ENCODE data around the gene INS. TPM values are rescaled to one million over a fixed set of nuclear protein-coding genes. Genes with fewer than 3 reads are reported as not detected.

INS gene
- total and polyA plus RNA-seq, 4 donors: 1.2 to 3.3 TPM; not detected in 2

DNA sequence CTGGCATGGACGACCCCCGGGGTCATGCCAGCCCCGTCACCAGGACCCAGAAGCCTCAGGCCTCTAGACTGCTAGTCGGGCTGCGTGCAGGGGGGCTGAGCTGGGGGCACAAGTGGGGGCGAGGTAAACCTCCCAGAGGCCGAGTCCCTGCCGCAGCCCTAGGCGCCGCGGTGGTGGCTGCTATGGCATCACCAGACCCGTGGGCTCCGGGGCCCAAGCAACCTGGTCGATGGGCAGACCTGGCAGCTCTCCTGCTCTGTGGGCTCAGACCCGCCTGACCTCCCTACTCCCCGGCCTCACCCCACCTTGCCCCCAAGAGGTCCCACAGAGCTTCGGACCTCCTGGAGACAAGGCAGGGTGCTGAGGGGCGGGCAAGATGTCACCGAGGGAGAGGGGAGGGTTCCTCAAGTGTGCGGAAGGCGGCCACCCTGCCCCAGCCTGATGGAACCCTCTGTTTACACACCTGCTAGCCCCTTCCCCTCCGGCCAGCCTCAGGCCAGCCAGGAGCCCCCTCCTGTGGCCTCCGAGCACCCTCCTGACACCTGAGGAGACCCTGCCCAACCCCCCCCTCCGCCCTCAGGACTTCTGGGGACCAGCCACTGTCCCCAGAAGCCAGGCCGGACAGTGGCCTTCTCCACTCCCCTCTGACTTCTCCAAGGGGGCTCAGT lies 31.2 kb downstream of the INS start:
- TF ChIP-seq, protein P1, sequence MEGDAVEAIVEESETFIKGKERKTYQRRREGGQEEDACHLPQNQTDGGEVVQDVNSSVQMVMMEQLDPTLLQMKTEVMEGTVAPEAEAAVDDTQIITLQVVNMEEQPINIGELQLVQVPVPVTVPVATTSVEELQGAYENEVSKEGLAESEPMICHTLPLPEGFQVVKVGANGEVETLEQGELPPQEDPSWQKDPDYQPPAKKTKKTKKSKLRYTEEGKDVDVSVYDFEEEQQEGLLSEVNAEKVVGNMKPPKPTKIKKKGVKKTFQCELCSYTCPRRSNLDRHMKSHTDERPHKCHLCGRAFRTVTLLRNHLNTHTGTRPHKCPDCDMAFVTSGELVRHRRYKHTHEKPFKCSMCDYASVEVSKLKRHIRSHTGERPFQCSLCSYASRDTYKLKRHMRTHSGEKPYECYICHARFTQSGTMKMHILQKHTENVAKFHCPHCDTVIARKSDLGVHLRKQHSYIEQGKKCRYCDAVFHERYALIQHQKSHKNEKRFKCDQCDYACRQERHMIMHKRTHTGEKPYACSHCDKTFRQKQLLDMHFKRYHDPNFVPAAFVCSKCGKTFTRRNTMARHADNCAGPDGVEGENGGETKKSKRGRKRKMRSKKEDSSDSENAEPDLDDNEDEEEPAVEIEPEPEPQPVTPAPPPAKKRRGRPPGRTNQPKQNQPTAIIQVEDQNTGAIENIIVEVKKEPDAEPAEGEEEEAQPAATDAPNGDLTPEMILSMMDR (IDR thresholded peaks at IDR 0.05; ENCODE audit: control extremely low read depth, extremely low read depth): no peak
- H3K4me3 ChIP-seq: no peak overlapping the region
- DNase-seq: no peak
- 89 to 91% methylated on average over 23 to 25 of the region's 25 CpGs for WGBS, 2 donors
- peaks cover 0 to 4% (median 0%) of the 10 kb centered on the region in 4 donors for H3K36me3 ChIP-seq (ENCODE audit: control insufficient read depth in 4 of 4, insufficient read depth in 4 of 4, low read length in 4 of 4)
- peaks cover 0 to 16% (median 2%) of the 10 kb centered on the region in 3 donors for H3K27me3 ChIP-seq (ENCODE audit: control insufficient read depth in 3 of 3, insufficient read depth in 3 of 3, low read length in 2 of 3)
- no peak overlapping the region for H3K27ac ChIP-seq (ENCODE audit: low read depth in 1 of 2, low read length in 1 of 2)
- no peak overlapping the region for H3K9ac ChIP-seq (ENCODE audit: insufficient read depth in 1 of 2, low read length in 2 of 2)
- ATAC-seq (ENCODE audit: insufficient read depth, low FRiP score): no peak
- no peaks in the 10 kb centered on the region for H3K9me3 ChIP-seq (ENCODE audit: control insufficient read depth in 4 of 4, insufficient read depth in 3 of 4, low read length in 3 of 4)
- peaks cover 0 to 23% (median 6%) of the 10 kb centered on the region in 5 donors for H3K4me1 ChIP-seq (ENCODE audit: control insufficient read depth in 5 of 5, insufficient read depth in 5 of 5, low read length in 5 of 5)

DNA sequence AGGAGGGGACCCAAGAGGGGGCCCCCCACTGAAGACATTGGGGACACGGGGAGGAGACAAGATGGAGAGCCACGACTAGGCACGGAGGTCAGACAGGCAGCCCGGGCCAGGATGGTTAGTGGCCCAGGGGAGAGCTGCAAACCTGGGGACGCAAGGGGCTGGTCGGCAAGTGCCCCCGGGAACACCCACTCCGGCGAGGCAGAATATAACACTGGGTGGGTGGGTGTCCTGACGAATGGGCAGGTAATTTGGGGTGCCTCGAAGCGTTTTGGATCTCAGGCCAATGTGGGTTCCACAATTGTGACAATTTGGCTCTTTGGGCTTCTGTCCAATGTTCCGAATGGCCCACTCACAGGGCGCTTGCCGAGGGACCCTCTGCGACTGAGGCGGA lies 31.7 kb downstream of the INS start:
- WGBS, 2 donors: 92 to 93% methylated on average over 17 of the region's 17 CpGs
- H3K9me3 ChIP-seq (ENCODE audit: control insufficient read depth in 4 of 4, insufficient read depth in 3 of 4, low read length in 3 of 4): no peaks in the 10 kb centered on the region
- H3K9ac ChIP-seq (ENCODE audit: insufficient read depth in 1 of 2, low read length in 2 of 2): no peak overlapping the region
- H3K4me3 ChIP-seq: no peak overlapping the region
- no peak for ATAC-seq (ENCODE audit: insufficient read depth, low FRiP score)
- no peak for DNase-seq
- TF ChIP-seq, protein P1 (IDR thresholded peaks at IDR 0.05; ENCODE audit: control extremely low read depth, extremely low read depth): no peak
- H3K4me1 ChIP-seq (ENCODE audit: control insufficient read depth in 5 of 5, insufficient read depth in 5 of 5, low read length in 5 of 5): peaks cover 0 to 23% (median 6%) of the 10 kb centered on the region in 5 donors
- no peak overlapping the region for H3K27ac ChIP-seq (ENCODE audit: low read depth in 1 of 2, low read length in 1 of 2)
- H3K36me3 ChIP-seq (ENCODE audit: control insufficient read depth in 4 of 4, insufficient read depth in 4 of 4, low read length in 4 of 4): peaks cover 0 to 4% (median 0%) of the 10 kb centered on the region in 4 donors
- peaks cover 0 to 18% (median 2%) of the 10 kb centered on the region in 3 donors for H3K27me3 ChIP-seq (ENCODE audit: control insufficient read depth in 3 of 3, insufficient read depth in 3 of 3, low read length in 2 of 3)

DNA sequence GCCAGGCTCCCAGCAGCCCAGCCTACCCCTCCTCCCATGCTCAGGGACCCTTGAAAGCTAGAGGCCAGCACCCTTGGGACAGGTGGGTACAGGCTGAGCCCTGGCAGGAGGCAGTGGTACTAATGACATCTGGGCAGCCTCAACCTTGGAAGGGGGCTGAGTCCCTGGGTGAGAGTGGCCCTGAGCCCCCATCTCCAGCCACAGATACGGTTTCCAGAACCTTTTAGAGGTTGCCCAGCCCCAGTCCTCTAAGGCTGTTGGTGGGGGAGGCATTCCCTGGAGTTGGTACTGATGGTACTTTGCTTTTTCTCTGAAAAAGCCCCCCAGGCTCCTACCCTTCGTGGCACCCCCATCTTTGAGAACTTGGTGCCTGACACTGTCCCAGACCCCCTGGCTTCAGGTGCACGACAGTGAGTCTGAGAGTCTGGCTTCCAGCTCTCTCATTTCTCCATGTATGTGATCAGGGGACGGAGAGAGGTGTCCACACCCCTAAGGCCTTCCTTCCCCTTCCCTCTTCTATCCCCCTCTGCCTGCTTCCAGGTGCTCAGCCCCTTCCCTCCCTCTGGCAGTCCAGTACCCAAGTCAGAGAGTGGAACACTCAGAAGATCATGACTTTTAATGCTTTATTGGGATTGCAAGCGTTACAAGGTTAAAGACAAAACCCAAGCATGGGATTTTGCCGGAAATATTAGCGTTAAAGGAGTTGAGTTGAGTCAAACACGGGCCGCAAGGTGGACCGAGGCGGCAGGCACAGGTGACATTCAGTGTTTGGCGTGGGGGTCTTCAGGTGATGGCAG lies 32.3 kb downstream of the INS start:
- Histone ChIP-seq H3K36me3 (ENCODE audit: control insufficient read depth in 4 of 4, insufficient read depth in 4 of 4, low read length in 4 of 4) (peaks cover 0 to 4% (median 0%) of the 10 kb centered on the region in 4 donors), H3K27ac (ENCODE audit: low read depth in 1 of 2, low read length in 1 of 2) (no peak overlapping the region), H3K9ac (ENCODE audit: insufficient read depth in 1 of 2, low read length in 2 of 2) (no peak overlapping the region), H3K4me3 (no peak overlapping the region), H3K9me3 (ENCODE audit: control insufficient read depth in 4 of 4, insufficient read depth in 3 of 4, low read length in 3 of 4) (no peaks in the 10 kb centered on the region), H3K27me3 (ENCODE audit: control insufficient read depth in 3 of 3, insufficient read depth in 3 of 3, low read length in 2 of 3) (peaks cover 0 to 17% (median 2%) of the 10 kb centered on the region in 3 donors), H3K4me1 (ENCODE audit: control insufficient read depth in 5 of 5, insufficient read depth in 5 of 5, low read length in 5 of 5) (peaks cover 0 to 19% (median 3%) of the 10 kb centered on the region in 5 donors)
- DNase-seq (no peak), ATAC-seq (ENCODE audit: insufficient read depth, low FRiP score) (no peak)
- TF ChIP-seq, protein P1 (IDR thresholded peaks at IDR 0.05; ENCODE audit: control extremely low read depth, extremely low read depth): no peak
- 86 to 88% methylated on average over 12 of the region's 12 CpGs for WGBS, 2 donors

Data from lung (tissue), 12 donors.